ENCODE data around the gene AGBL1. TPM values are rescaled to one million over a fixed set of nuclear protein-coding genes. Genes with fewer than 3 reads are reported as not detected.

AGBL1 gene
- total RNA-seq, 2 experiments from 2014 or later: not detected

GRCh38 chr15:86162172-86162591 lies 82.5 kb downstream of the AGBL1 start:
- H3K36me3 Mint-ChIP-seq: no peaks in the 10 kb centered on the region
- no peaks in the 10 kb centered on the region for H3K4me1 Mint-ChIP-seq
- POLR2A ChIA-PET: no interaction called here
- H3K27me3 Mint-ChIP-seq: peaks cover 7% of the 10 kb centered on the region
- H3K9me3 Mint-ChIP-seq: peaks cover 2% of the 10 kb centered on the region
- no peak overlapping the region for H3K27ac Mint-ChIP-seq
- ATAC-seq (ENCODE audit: low read depth) (no peak), DNase-seq (no peak)
- H3K4me3 Mint-ChIP-seq: no peak overlapping the region

- DNase-seq (no peak), ATAC-seq (ENCODE audit: low read depth) (no peak)
- no peak overlapping the region for H3K4me3 Mint-ChIP-seq
- H3K36me3 Mint-ChIP-seq: no peaks in the 10 kb centered on the region
- no peak overlapping the region for H3K27ac Mint-ChIP-seq
- H3K27me3 Mint-ChIP-seq: peaks cover 7% of the 10 kb centered on the region
- POLR2A ChIA-PET: no interaction called here
- no peaks in the 10 kb centered on the region for H3K4me1 Mint-ChIP-seq
- H3K9me3 Mint-ChIP-seq: peaks cover 2% of the 10 kb centered on the region
Measured at GRCh38 chr15:86162641-86163040, 83.0 kb downstream of the AGBL1 start.

- H3K4me1 Mint-ChIP-seq: no peaks in the 10 kb centered on the region
- no peaks in the 10 kb centered on the region for H3K36me3 Mint-ChIP-seq
- H3K27ac Mint-ChIP-seq: no peak overlapping the region
- peaks cover 9% of the 10 kb centered on the region for H3K27me3 Mint-ChIP-seq
- H3K4me3 Mint-ChIP-seq: no peak overlapping the region
- no peak for ATAC-seq (ENCODE audit: low read depth)
- POLR2A ChIA-PET: no interaction called here
- peaks cover 2% of the 10 kb centered on the region for H3K9me3 Mint-ChIP-seq
- DNase-seq: no peak
Measured at GRCh38 chr15:86163816-86164215, 84.1 kb downstream of the AGBL1 start.

- ATAC-seq (ENCODE audit: low read depth) (no peak), DNase-seq (no peak)
- Mint-ChIP-seq H3K36me3 (no peaks in the 10 kb centered on the region), H3K27me3 (peaks cover 9% of the 10 kb centered on the region), H3K4me3 (no peak overlapping the region), H3K27ac (no peak overlapping the region), H3K4me1 (no peaks in the 10 kb centered on the region), H3K9me3 (peaks cover 2% of the 10 kb centered on the region)
- POLR2A ChIA-PET: no interaction called here
Measured at GRCh38 chr15:86164232-86164898, 84.7 kb downstream of the AGBL1 start.

- DNase-seq: no peak
- Mint-ChIP-seq H3K36me3 (no peaks in the 10 kb centered on the region), H3K9me3 (peaks cover 2% of the 10 kb centered on the region), H3K4me3 (no peak overlapping the region), H3K4me1 (no peaks in the 10 kb centered on the region), H3K27ac (no peak overlapping the region), H3K27me3 (peaks cover 9% of the 10 kb centered on the region)
- ATAC-seq (ENCODE audit: low read depth): no peak
- POLR2A ChIA-PET: no interaction called here
Measured at GRCh38 chr15:86165265-86166211, 85.9 kb downstream of the AGBL1 start.

DNA sequence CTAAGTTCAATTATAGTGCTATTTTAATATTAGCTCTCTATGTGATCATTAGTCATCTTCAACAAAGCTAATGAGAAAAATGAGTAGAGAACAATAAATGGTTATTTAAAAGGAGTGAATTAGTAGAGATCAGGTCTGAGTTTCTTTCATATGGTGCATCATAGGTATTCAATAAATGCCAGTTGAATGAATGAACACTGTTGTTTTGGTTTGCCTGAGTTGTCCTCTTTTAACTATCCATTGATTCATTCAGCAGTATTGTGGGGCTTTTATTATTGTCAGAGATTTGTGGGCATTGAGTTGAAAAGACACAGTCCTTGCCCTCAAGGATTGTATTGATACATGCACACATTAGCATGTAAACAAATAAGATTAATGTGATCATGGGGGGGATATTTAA lies 88.2 kb downstream of the AGBL1 start:
- Mint-ChIP-seq H3K9me3 (no peaks in the 10 kb centered on the region), H3K36me3 (no peaks in the 10 kb centered on the region), H3K27ac (no peak overlapping the region), H3K27me3 (peaks cover 11% of the 10 kb centered on the region), H3K4me3 (no peak overlapping the region), H3K4me1 (no peaks in the 10 kb centered on the region)
- DNase-seq: no peak
- ATAC-seq (ENCODE audit: low read depth): no peak
- POLR2A ChIA-PET: no interaction called here

- no peak for DNase-seq
- Mint-ChIP-seq H3K4me3 (no peak overlapping the region), H3K9me3 (peaks cover 9% of the 10 kb centered on the region), H3K27ac (no peak overlapping the region), H3K36me3 (no peaks in the 10 kb centered on the region), H3K27me3 (peaks cover 10% of the 10 kb centered on the region), H3K4me1 (peaks cover 1% of the 10 kb centered on the region)
- no peak for ATAC-seq (ENCODE audit: low read depth)
- POLR2A ChIA-PET: no interaction called here
Measured at GRCh38 chr15:86178845-86179244, 99.2 kb downstream of the AGBL1 start.

DNA sequence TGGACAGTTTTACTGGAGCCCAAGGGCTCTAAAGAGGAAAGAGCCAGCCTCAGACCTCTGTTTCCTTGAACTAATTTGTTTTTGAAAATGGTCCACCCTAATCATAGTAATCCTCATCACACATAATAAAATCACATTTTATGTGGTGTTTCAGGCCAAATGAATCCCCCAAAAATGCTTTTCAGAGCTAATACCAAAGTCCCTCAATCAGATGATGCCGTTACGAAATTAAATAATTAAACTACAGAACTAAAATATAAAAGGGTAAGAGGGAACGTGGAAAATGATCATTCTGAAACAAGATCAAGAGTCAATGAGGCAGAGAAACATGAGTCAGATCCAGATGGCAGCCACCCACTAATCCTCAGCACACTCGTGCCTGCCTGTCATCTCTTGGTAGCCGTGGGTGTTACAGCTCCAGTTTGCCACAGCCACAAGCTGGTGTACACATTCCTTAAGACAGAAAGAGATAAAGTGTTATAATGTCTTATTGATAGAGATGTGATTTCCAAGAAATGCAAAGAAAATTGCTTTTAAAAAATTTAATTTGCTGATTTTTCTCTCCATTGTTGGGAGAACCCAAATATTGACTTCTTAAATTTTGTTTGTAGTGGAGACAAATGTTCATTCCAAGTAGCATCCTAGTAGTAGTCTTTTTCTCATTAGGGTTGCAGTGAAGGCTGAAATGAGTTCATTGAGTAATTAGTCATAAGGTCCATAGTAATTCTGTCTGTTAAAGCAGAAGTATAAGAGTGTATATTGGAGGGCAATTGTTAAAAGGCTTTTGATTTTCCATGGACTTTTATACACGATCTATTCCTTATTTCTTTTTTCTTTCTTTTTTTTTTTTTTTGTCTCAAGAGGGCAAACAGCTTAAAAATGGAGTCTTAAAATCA lies 104.2 kb downstream of the AGBL1 start:
- no peaks in the 10 kb centered on the region for H3K4me1 Mint-ChIP-seq
- no peak overlapping the region for H3K4me3 Mint-ChIP-seq
- POLR2A ChIA-PET: no interaction called here
- no peak for DNase-seq
- peaks cover 12% of the 10 kb centered on the region for H3K27me3 Mint-ChIP-seq
- no peak overlapping the region for H3K27ac Mint-ChIP-seq
- no peaks in the 10 kb centered on the region for H3K36me3 Mint-ChIP-seq
- no peak for ATAC-seq (ENCODE audit: low read depth)
- no peaks in the 10 kb centered on the region for H3K9me3 Mint-ChIP-seq

- no peak for DNase-seq
- H3K9me3 Mint-ChIP-seq: no peaks in the 10 kb centered on the region
- H3K27ac Mint-ChIP-seq: no peak overlapping the region
- H3K4me3 Mint-ChIP-seq: no peak overlapping the region
- no peaks in the 10 kb centered on the region for H3K36me3 Mint-ChIP-seq
- POLR2A ChIA-PET: no interaction called here
- H3K4me1 Mint-ChIP-seq: no peaks in the 10 kb centered on the region
- ATAC-seq (ENCODE audit: low read depth): no peak
- peaks cover 4% of the 10 kb centered on the region for H3K27me3 Mint-ChIP-seq
Measured at GRCh38 chr15:86193716-86194380, 114.2 kb downstream of the AGBL1 start.

DNA sequence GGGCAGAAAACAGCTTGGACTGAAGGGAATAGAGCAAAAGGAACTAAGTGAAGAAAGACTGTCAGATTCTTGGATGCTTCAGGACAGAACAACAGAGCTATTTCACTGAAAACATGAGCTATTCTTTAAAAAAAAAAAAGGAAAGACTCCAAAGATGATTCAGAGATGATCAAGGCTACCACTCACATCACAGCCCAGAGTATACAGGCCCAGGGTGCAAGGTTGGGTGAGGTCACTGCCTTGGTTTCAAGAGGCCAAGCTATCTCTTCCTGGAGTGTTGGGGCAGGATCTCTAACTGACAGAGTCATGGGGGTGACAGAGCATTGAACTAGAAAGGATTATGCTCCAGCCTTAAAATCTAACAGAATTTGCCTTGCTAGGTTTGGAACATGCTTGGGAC lies 118.1 kb downstream of the AGBL1 start:
- H3K27ac Mint-ChIP-seq: no peak overlapping the region
- no peak overlapping the region for H3K4me3 Mint-ChIP-seq
- no peaks in the 10 kb centered on the region for H3K4me1 Mint-ChIP-seq
- ATAC-seq (ENCODE audit: low read depth) (no peak), DNase-seq (no peak)
- peaks cover 4% of the 10 kb centered on the region for H3K27me3 Mint-ChIP-seq
- POLR2A ChIA-PET: no interaction called here
- H3K9me3 Mint-ChIP-seq: no peaks in the 10 kb centered on the region
- no peaks in the 10 kb centered on the region for H3K36me3 Mint-ChIP-seq

DNA sequence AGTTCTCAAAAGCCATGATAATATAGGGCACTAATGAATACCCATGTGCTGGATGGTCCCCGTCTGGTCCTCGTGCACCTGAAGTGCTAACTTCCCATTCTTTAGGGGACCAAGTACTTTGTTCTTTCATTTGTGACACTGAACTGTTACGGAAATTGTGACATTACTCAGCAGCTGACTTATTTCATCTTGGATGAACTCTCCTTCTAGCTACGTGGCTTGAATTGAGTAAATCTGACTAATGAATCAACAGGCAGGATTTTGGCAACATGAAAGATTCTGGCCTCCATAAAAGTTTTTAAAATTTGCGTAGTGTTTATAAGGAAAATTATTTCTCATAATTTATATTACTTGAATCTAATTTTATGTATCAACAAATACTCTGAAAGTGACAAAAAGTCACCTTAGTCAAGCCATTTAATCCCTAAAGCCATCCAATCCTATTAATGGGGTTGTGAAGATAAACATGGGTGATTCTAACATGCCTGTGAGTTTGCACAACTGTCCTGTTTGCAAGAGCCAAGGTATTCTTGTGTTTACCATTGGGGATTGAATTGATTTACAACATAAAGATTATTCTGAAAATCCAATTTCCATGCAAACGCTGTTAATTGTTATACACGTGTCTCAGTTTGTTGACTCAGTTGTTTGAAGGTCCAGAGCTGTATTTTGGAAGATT lies 119.9 kb downstream of the AGBL1 start:
- Mint-ChIP-seq H3K36me3 (no peaks in the 10 kb centered on the region), H3K9me3 (no peaks in the 10 kb centered on the region), H3K4me3 (no peak overlapping the region), H3K4me1 (no peaks in the 10 kb centered on the region), H3K27me3 (peaks cover 6% of the 10 kb centered on the region), H3K27ac (no peak overlapping the region)
- no peak for DNase-seq
- no peak for ATAC-seq (ENCODE audit: low read depth)
- POLR2A ChIA-PET: no interaction called here

- no peaks in the 10 kb centered on the region for H3K4me1 Mint-ChIP-seq
- no peaks in the 10 kb centered on the region for H3K36me3 Mint-ChIP-seq
- POLR2A ChIA-PET: no interaction called here
- H3K9me3 Mint-ChIP-seq: no peaks in the 10 kb centered on the region
- H3K27me3 Mint-ChIP-seq: peaks cover 6% of the 10 kb centered on the region
- ATAC-seq (ENCODE audit: low read depth): no peak
- no peak overlapping the region for H3K27ac Mint-ChIP-seq
- no peak for DNase-seq
- H3K4me3 Mint-ChIP-seq: no peak overlapping the region
Measured at GRCh38 chr15:86201313-86202008, 121.8 kb downstream of the AGBL1 start.

All from activated naive CD8-positive, alpha-beta T cell treated with anti-CD3 and anti-CD28 coated beads, Interleukin-2, amount 10 ng/mL, durations not matched to agents 7 days and 5 days (primary cell).